Psoas muscle (tissue), 8 donors: Measurements from ENCODE around the gene GLRX. TPM values are rescaled to one million over a fixed set of nuclear protein-coding genes. Genes with fewer than 3 reads are reported as not detected.

Source experiments
- ATAC-seq, 4 donors: fragments of 200-7000 bp; cut with Tn5 transposase; one replicate each; pipeline ENCODE4 v1.9.1; 2020; ENCODE audit warnings: moderate library complexity in 3 of 4, mild to moderate bottlenecking in 2 of 4
- DNase-seq, 2 donors: peaks; one replicate each; pipeline ENCODE4 v3.0.0-alpha.2; 2020
- H3K27ac ChIP-seq: fragments of 200-600 bp; one replicate; pipeline ENCODE4 v1.8.0; 2022
- H3K27me3 ChIP-seq, 3 donors: fragments of 200-600 bp in 1 of 3; one replicate each; pipeline versions ENCODE4 v1.6.1 to v1.8.0; 2013 to 2022; ENCODE audit warnings: low read length in 2 of 3, mild to moderate bottlenecking in 2 of 3, moderate library complexity in 1 of 3; ENCODE audit not compliant: insufficient read depth in 3 of 3
- H3K36me3 ChIP-seq, 2 donors: fragments of 200-600 bp in 1 of 2; one replicate each; pipeline versions ENCODE4 v1.6.1 to v1.8.0; 2013 to 2022; ENCODE audit warnings: low read depth in 1 of 2, mild to moderate bottlenecking in 1 of 2, moderate library complexity in 1 of 2; ENCODE audit not compliant: insufficient read depth in 1 of 2
- H3K4me1 ChIP-seq: fragments of 200-600 bp; one replicate; pipeline ENCODE4 v1.8.0; 2022
- H3K4me3 ChIP-seq: fragments of 200-600 bp; one replicate; pipeline ENCODE4 v1.8.0; 2022; ENCODE audit warnings: mild to moderate bottlenecking
- H3K9me3 ChIP-seq: fragments of 200-600 bp; one replicate; pipeline ENCODE4 v1.8.0; 2022
- CTCF ChIP-seq: fragments of 200-600 bp; IDR thresholded peaks from one replicate; pipeline ENCODE4 v1.8.0; 2022; ENCODE audit warnings: antibody characterized with exemption
- WGBS, 3 donors: extraction: QIAGEN DNeasy Blood & Tissue Kit; methylation state at CpG; one replicate each; pipeline versions ENCODE4 v1.1.6 to v1.1.7; 2013; 5-methylcytosine and 5-hydroxymethylcytosine counted together
- intact Hi-C, 2 donors: fragments of 100-400 bp; cut with DNase I; formaldehyde crosslinking; loops; one replicate each; pipeline versions ENCODE4 v1.11.0 to v1.14.2; 2022
- polyA plus RNA-seq, 3 donors: library from polyadenylated mRNA; stranded (reverse); fragments of 200-250 nt; gene quantifications; one replicate each; pipeline ENCODE4 v1.2.3, GENCODE V29; 2013
- total RNA-seq, 4 donors: library from RNA; stranded (reverse); fragmentation: NEBNext Ultra II Directional in 2 of 4; extraction: Animal tissue kit (Norgen Biotek cat#: 25700) in 2 of 4; gene quantifications; one replicate each; pipeline versions ENCODE4 v1.2.1 to v1.2.4, GENCODE V29; 2021 to 2023
- donor health status: healthy with polysubstance abuse.
- donor health status: DM: no; HTN: no; CAD: no; lungs with moderate emphysema.
- donor health status: Bipolar disorder and iron deficiency.
- donor health status: healthy.
- donor health status: DM: yes; HTN: yes; CAD: no.
- donor health status: DM: no; HTN: no; CAD: no.
- donor health status: DM: no; HTN: no; CAD: no.
- donor health status: DM: yes; HTN: yes; CAD: no.

Gene GLRX
- total and polyA plus RNA-seq, 7 donors, result 131 to 3,024 (median 888) TPM

GRCh38 chr5:95783661-95784060 lies 38.9 kb downstream of the GLRX start:
- 45 to 67% (median 55%) methylated on average over 3 of the region's 3 CpGs for WGBS, 3 donors
- peaks cover 0 to 22% of the 10 kb centered on the region in 2 donors for H3K36me3 ChIP-seq
- no peaks in the 10 kb centered on the region for H3K9me3 ChIP-seq
- intact Hi-C loops, result loop anchor here in 1 of 2 donors (5.0 kb wide), 2 partner anchors 116 to 136 kb away; partner anchors contain the start of gene RFESD
- TF ChIP-seq CTCF, result no peak
- H3K4me3 ChIP-seq, result no peak overlapping the region
- DNase-seq, result peak in 1 of 2 donors; percentile 69
- H3K27me3 ChIP-seq, result no peaks in the 10 kb centered on the region
- ATAC-seq, result peak; percentile 78 to 90 (median 84)
- peaks cover 34% of the 10 kb centered on the region for H3K4me1 ChIP-seq
- peak overlapping the region; percentile 47 for H3K27ac ChIP-seq

GRCh38 chr5:95782181-95782580 lies 40.3 kb downstream of the GLRX start:
- Histone ChIP-seq H3K4me1 (peaks cover 45% of the 10 kb centered on the region), H3K27ac (peak overlapping the region; percentile 73), H3K9me3 (no peaks in the 10 kb centered on the region), H3K36me3 (peaks cover 0 to 12% of the 10 kb centered on the region in 2 donors), H3K27me3 (no peaks in the 10 kb centered on the region), H3K4me3 (no peak overlapping the region)
- intact Hi-C loops, result loop anchor here in 1 of 2 donors (5.0 kb wide), 2 partner anchors 115 to 135 kb away; partner anchors contain the start of gene RFESD
- 87 to 98% (median 95%) methylated on average over 4 of the region's 4 CpGs for WGBS, 3 donors
- TF ChIP-seq CTCF, result no peak
- ATAC-seq (no peak), DNase-seq (no peak)

GRCh38 chr5:95781101-95781583 lies 41.4 kb downstream of the GLRX start:
- no peaks in the 10 kb centered on the region for H3K9me3 ChIP-seq
- H3K36me3 ChIP-seq, result peaks cover 0 to 12% of the 10 kb centered on the region in 2 donors
- TF ChIP-seq CTCF, result peak; percentile 88
- no peaks in the 10 kb centered on the region for H3K27me3 ChIP-seq
- peaks cover 49% of the 10 kb centered on the region for H3K4me1 ChIP-seq
- H3K4me3 ChIP-seq, result no peak overlapping the region
- 6 to 11% (median 8%) methylated on average over 4 of the region's 4 CpGs for WGBS, 3 donors
- DNase-seq (peak; percentile 80 to 88), ATAC-seq (peak; percentile 79 to 88 (median 82))
- H3K27ac ChIP-seq, result peak overlapping the region; percentile 73
- intact Hi-C loops, result loop anchor here (1.0 to 5.0 kb wide), 5 partner anchors 66 to 556 kb away; partner anchors contain the start of gene RFESD (in 1 of the 2)

- Histone ChIP-seq H3K9me3 (no peaks in the 10 kb centered on the region), H3K4me3 (no peak overlapping the region), H3K4me1 (peaks cover 51% of the 10 kb centered on the region), H3K27me3 (no peaks in the 10 kb centered on the region), H3K27ac (peak overlapping the region; percentile 73), H3K36me3 (peaks cover 0 to 12% of the 10 kb centered on the region in 2 donors)
- no peak for TF ChIP-seq CTCF
- DNase-seq, result no peak
- intact Hi-C loops, result loop anchor here (2.0 to 5.0 kb wide), 4 partner anchors 66 to 556 kb away; partner anchors contain the start of gene RFESD (in 1 of the 2)
- ATAC-seq, result peak in 1 of 4 donors; percentile 20
- 73 to 84% (median 73%) methylated on average over 7 of the region's 7 CpGs for WGBS, 3 donors
Observed at GRCh38 chr5:95780597-95780996, 41.9 kb downstream of the GLRX start.
